GM12865 (cell line): Measurements from ENCODE around the gene UFD1.

Source experiments
- DNase-seq: peaks from one replicate; pipeline ENCODE4 v3.0.0; 2010; ENCODE audit warnings: low read depth
- H3K4me3 ChIP-seq: 2 replicates; pipeline ENCODE4 v1.5.1; 2011; ENCODE audit warnings: mild to moderate bottlenecking, low read depth, low read length, control low read depth
- TF ChIP-seq, protein P1 (sequence below): IDR thresholded peaks from 2 replicates; pipeline ENCODE4 v1.5.1; 2011; ENCODE audit warnings: low read length, control low read depth, low read depth, inconsistent platforms; ENCODE audit not compliant: insufficient read depth; ENCODE audit errors: missing control alignments

UFD1 gene

DNA sequence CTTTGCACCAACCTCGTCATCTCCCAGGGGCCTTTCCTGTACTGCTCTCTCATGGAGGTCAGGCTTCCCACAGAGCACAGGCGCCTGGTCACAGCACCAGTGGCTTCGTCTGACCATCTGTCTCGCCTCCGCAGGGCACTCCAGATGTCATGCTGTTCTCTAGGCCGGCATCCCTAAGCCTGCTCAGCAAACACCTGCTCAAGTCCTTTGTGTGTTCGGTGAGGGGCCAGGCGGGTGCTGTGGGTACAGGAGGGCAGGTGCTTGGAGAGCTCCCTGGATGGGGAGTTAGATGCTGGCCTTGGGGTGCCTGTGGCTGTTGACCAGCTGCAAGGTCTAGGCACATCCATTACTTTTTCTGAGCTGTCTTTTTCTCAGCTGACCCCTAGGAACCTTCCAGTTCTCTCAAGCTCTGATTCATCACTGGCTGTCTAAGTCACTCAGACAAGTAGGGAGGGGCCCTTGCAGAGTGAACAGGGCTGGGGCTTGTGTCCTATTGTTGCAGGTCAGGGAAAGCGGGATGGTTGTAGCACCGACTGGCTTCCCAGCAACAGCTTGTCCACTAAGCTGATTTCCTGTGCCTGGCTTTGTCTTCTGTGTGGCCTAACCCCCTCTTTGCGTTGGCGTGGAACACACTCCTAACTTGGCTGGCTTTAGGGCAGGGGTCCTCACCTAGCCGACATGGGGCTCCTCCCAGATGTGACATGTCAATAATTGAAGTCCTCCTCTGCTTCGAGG, 36.0 kb upstream of the UFD1 start:
- TF ChIP-seq, protein P1, sequence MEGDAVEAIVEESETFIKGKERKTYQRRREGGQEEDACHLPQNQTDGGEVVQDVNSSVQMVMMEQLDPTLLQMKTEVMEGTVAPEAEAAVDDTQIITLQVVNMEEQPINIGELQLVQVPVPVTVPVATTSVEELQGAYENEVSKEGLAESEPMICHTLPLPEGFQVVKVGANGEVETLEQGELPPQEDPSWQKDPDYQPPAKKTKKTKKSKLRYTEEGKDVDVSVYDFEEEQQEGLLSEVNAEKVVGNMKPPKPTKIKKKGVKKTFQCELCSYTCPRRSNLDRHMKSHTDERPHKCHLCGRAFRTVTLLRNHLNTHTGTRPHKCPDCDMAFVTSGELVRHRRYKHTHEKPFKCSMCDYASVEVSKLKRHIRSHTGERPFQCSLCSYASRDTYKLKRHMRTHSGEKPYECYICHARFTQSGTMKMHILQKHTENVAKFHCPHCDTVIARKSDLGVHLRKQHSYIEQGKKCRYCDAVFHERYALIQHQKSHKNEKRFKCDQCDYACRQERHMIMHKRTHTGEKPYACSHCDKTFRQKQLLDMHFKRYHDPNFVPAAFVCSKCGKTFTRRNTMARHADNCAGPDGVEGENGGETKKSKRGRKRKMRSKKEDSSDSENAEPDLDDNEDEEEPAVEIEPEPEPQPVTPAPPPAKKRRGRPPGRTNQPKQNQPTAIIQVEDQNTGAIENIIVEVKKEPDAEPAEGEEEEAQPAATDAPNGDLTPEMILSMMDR = no peak
- DNase-seq = no peak

DNA sequence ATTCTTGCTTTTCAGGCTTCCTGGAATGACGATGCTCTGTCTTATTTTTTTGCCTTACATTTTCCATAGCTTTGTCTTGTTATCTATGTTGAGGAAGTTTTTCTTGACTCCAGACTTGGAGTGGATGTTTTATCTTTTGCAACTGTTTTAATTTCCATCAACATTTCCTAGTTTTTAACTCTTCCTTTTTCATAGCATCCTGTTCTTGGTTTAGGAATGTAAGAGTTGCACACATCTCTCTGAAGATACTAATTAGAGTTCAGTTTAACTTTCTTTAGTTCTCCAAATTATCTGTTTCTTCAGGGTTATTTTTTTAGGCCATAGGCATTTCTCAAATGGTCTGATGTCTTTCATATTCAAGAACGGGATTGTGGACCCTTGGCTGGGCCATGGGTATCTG, 34.8 kb upstream of the UFD1 start:
- no peak for DNase-seq
- H3K4me3 ChIP-seq = no peak overlapping the region
- TF ChIP-seq, protein P1 = no peak

More for the DNA sequence above, 36.0 kb upstream of the UFD1 start:
- H3K4me3 ChIP-seq = no peak overlapping the region

DNA sequence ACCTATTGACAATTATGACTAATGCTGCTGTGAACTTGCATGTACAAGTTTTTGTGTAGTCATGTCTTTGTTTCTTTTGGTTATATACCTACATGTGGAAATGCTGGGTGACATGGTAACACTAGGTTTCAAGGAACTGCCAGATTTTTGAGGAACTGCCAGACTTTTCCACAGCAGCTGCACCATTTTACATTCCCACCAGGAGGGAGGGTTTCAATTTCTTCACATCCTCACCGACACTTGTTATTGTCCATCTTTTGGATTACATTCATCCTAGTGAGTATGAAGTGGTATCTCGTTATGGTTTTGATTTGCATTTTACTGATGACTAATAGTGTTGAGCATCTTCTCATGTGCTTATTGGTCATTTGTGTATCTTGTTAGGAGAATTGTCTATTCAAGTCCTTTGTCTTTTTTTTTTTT, 31.9 kb upstream of the UFD1 start:
- no peak for DNase-seq
- TF ChIP-seq, protein P1 = no peak
- H3K4me3 ChIP-seq = no peak overlapping the region

DNA sequence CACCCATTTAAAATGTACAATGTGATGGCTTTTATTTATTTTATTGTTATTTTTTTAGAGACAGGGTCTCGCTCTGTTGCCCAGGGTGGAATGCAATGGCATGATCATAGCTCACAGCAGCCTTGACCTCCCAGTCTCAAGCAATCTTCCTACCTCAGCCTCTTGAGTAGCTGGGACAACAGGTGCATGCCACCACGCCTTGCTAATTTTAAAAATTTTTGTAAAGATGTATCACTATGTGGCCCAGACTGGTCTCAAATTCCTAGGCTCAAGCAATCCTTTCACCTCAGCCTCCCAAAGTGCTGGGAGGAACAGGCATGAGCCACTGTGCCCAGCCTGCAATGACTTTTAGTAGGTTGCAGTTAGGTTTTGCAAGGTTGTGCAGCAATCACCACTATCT, 30.9 kb upstream of the UFD1 start:
- no peak for DNase-seq
- no peak overlapping the region for H3K4me3 ChIP-seq
- TF ChIP-seq, protein P1 = no peak

DNA sequence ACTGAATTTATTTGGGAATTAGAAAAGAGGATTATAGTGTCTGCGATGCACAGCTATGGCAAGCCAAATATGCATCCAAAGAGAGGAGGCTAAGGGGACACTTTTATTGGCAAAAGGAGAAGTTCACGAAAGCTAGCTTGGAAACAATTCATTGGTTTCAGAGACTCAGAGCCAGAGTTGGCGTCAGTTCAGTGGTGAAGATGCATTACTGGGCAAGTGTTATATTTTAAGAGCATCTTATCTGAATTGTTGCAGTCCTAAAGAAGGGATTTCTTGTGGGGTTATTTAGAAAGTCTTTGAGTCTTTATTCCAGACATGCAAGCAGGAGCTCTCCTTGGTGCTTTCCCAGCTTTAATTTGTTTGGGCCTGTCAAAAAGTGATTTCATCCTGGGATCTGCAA, 30.2 kb upstream of the UFD1 start:
- DNase-seq = no peak
- TF ChIP-seq, protein P1 = no peak
- no peak overlapping the region for H3K4me3 ChIP-seq

DNA sequence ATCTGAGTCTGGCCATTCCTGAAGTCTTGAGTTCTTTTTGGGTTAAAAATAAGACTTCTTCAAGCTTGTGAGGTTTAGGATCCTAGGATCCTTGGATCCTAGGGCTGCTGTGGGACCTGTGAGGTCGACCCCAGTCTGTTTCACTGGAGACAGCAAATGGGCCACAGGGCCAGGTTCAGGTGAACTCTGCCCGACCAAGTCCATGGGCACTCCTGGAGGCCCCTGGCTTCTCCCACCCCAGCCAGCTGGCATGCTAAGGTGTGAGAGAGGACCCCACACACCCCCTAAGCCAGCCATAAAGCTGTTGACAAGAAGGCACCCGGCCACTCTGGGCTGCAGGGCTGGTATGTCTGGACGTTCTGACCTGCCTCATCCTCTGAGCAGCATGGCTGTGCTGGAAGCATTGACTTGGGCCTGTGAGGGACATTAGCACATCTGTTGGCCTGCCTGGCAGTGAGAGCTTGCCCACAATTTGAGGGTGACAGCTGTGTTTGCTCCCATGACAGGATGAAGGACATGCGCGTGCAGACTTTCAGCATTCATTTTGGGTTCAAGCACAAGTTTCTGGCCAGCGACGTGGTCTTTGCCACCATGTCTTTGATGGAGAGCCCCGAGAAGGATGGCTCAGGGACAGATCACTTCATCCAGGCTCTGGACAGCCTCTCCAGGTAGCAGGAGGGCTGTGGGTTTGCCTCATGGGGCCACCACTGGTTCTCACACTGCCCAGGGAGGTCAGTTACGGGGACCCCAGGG, 29.2 kb upstream of the UFD1 start:
- TF ChIP-seq, protein P1 = no peak
- H3K4me3 ChIP-seq = no peak overlapping the region
- no peak for DNase-seq
